Liver (tissue), 9 donors: Measurements from ENCODE around the gene KIAA0586. TPM values are rescaled to one million over a fixed set of nuclear protein-coding genes. Genes with fewer than 3 reads are reported as not detected.

Experiments
- DNase-seq: peaks from one replicate; pipeline ENCODE4 v3.0.0-alpha.2; 2017; ENCODE audit warnings: low spot score
- H3K27ac ChIP-seq, 2 donors: one replicate each; pipeline ENCODE4 v1.7.0; 2013; ENCODE audit warnings: inconsistent platforms in 2 of 2, low read length in 2 of 2, control low read depth in 1 of 2, low read depth in 1 of 2, mild to moderate bottlenecking in 1 of 2
- H3K27me3 ChIP-seq, 4 donors: one replicate each; pipeline versions ENCODE4 v1.6.1 to v1.7.0; 2013; ENCODE audit warnings: low read length in 3 of 4, inconsistent platforms in 1 of 4, mild to moderate bottlenecking in 1 of 4, moderate library complexity in 1 of 4; ENCODE audit not compliant: control insufficient read depth in 4 of 4, insufficient read depth in 4 of 4
- H3K36me3 ChIP-seq, 4 donors: one replicate each; pipeline versions ENCODE4 v1.6.1 to v1.7.0; 2013; ENCODE audit warnings: low read length in 3 of 4, mild to moderate bottlenecking in 3 of 4, low read depth in 1 of 4, moderate library complexity in 1 of 4; ENCODE audit not compliant: control insufficient read depth in 4 of 4, insufficient read depth in 3 of 4
- H3K4me1 ChIP-seq, 4 donors: one replicate each; pipeline versions ENCODE4 v1.6.1 to v1.7.0; 2013; ENCODE audit warnings: low read length in 3 of 4, mild to moderate bottlenecking in 3 of 4, moderate library complexity in 1 of 4; ENCODE audit not compliant: control insufficient read depth in 4 of 4, insufficient read depth in 4 of 4
- H3K4me3 ChIP-seq, 3 donors: one replicate each; pipeline versions ENCODE4 v1.6.1 to v1.7.0; 2013; ENCODE audit warnings: low read length in 3 of 3, control low read depth in 1 of 3, low read depth in 1 of 3, mild to moderate bottlenecking in 1 of 3
- H3K9ac ChIP-seq, 2 donors: one replicate each; pipeline ENCODE4 v1.7.0; 2013; ENCODE audit warnings: low read length in 2 of 2, mild to moderate bottlenecking in 2 of 2, moderate library complexity in 2 of 2, control low read depth in 1 of 2, low read depth in 1 of 2
- H3K9me3 ChIP-seq, 4 donors: one replicate each; pipeline versions ENCODE4 v1.6.1 to v1.7.0; 2013; ENCODE audit warnings: low read length in 3 of 4; ENCODE audit not compliant: control insufficient read depth in 4 of 4
- ATF3 ChIP-seq: IDR thresholded peaks from 2 replicates; pipeline ENCODE4 v1.6.1; 2016; ENCODE audit warnings: antibody characterized with exemption
- CTCF ChIP-seq: fragments of 150-350 bp; IDR thresholded peaks from 2 replicates; pipeline ENCODE4 v1.5.1; 2017; ENCODE audit warnings: improper control_type of control experiment, low read depth, low read length; ENCODE audit not compliant: missing input control
- EGR1 ChIP-seq, 2 donors: IDR thresholded peaks; 2 replicates each; pipeline ENCODE4 v1.6.1; 2016 to 2018; ENCODE audit warnings: antibody characterized with exemption in 2 of 2, low read depth in 2 of 2
- FOXA1 ChIP-seq: IDR thresholded peaks from 2 replicates; pipeline ENCODE4 v1.6.1; 2016; ENCODE audit warnings: antibody characterized with exemption
- FOXA2 ChIP-seq: IDR thresholded peaks from 2 replicates; pipeline ENCODE4 v1.6.1; 2016; ENCODE audit warnings: antibody characterized with exemption
- GABPA ChIP-seq, 2 donors: IDR thresholded peaks in 1 of 2; conservative IDR thresholded peaks in 1 of 2; 2 replicates each; pipeline ENCODE4 v1.6.1; 2016; ENCODE audit warnings: antibody characterized with exemption in 2 of 2, mild to moderate bottlenecking in 1 of 2, moderate library complexity in 1 of 2
- HNF4A ChIP-seq, 2 donors: conservative IDR thresholded peaks; 2 replicates each; pipeline ENCODE4 v1.6.1; 2016; ENCODE audit warnings: antibody characterized with exemption in 2 of 2, mild to moderate bottlenecking in 2 of 2
- HNF4G ChIP-seq: IDR thresholded peaks from 2 replicates; pipeline ENCODE4 v1.6.1; 2016; ENCODE audit warnings: antibody characterized with exemption
- JUND ChIP-seq, 2 donors: IDR thresholded peaks; 2 replicates each; pipeline ENCODE4 v1.6.1; 2016; ENCODE audit warnings: antibody characterized with exemption in 2 of 2
- MAX ChIP-seq: IDR thresholded peaks from 2 replicates; pipeline ENCODE4 v1.6.1; 2016; ENCODE audit warnings: antibody characterized with exemption
- NR2F2 ChIP-seq: IDR thresholded peaks from 2 replicates; pipeline ENCODE4 v1.6.1; 2016; ENCODE audit warnings: antibody characterized with exemption
- RAD21 ChIP-seq, 2 donors: IDR thresholded peaks; 2 replicates each; pipeline ENCODE4 v1.6.1; 2016; ENCODE audit warnings: antibody characterized with exemption in 2 of 2, mild to moderate bottlenecking in 2 of 2
- REST ChIP-seq: IDR thresholded peaks from 2 replicates; pipeline ENCODE4 v1.6.1; 2016; ENCODE audit warnings: antibody characterized with exemption, mild to moderate bottlenecking
- RXRA ChIP-seq, 2 donors: IDR thresholded peaks; 2 replicates each; pipeline ENCODE4 v1.6.1; 2017 to 2018; ENCODE audit warnings: antibody characterized with exemption in 2 of 2, mild to moderate bottlenecking in 1 of 2
- SP1 ChIP-seq: IDR thresholded peaks from 2 replicates; pipeline ENCODE4 v1.6.1; 2018; ENCODE audit warnings: antibody characterized with exemption, mild to moderate bottlenecking
- TAF1 ChIP-seq: conservative IDR thresholded peaks from 2 replicates; pipeline ENCODE4 v1.6.1; 2016; ENCODE audit warnings: antibody characterized with exemption, mild to moderate bottlenecking
- YY1 ChIP-seq: IDR thresholded peaks from 2 replicates; pipeline ENCODE4 v1.6.1; 2016; ENCODE audit warnings: antibody characterized with exemption, mild to moderate bottlenecking
- ZBTB33 ChIP-seq: IDR thresholded peaks from 2 replicates; pipeline ENCODE4 v1.6.1; 2016; ENCODE audit warnings: antibody characterized with exemption
- WGBS: extraction: QIAGEN DNeasy Blood & Tissue Kit; methylation state at CpG from one replicate; pipeline ENCODE4 v1.1.7; 2013; 5-methylcytosine and 5-hydroxymethylcytosine counted together
- polyA plus RNA-seq, 2 donors: library from polyadenylated mRNA; stranded (reverse) in 1 of 2; unstranded in 1 of 2; fragments of 200-250 nt in 1 of 2; fragments of >200 nt in 1 of 2; fragmentation: Nextera tagmentation in 1 of 2; extraction: Ambion mirVana in 1 of 2; gene quantifications; one replicate each; pipeline versions ENCODE4 v1.2.1 to v1.2.3, GENCODE V29; 2013 to 2015
- total RNA-seq, 2 donors: library from RNA; depleted of rRNA; stranded (reverse); fragments of >200 nt; gene quantifications; one replicate each; pipeline ENCODE4 v1.2.3, GENCODE V29; 2014
- donor health status: healthy.
- donor health status: healthy.
- donor health status: healthy.
- donor health status: healthy.
- donor health status: healthy.

Gene KIAA0586
- total and polyA plus RNA-seq, 4 donors: 3.6 to 18.2 (median 7.8) TPM

GRCh38 chr14:58549105-58549757 lies 121.7 kb downstream of the KIAA0586 start:
- Histone ChIP-seq H3K36me3 (no peaks in the 10 kb centered on the region), H3K4me1 (no peaks in the 10 kb centered on the region), H3K4me3 (no peak overlapping the region), H3K9ac (no peak overlapping the region), H3K27ac (no peak overlapping the region), H3K9me3 (no peaks in the 10 kb centered on the region), H3K27me3 (no peaks in the 10 kb centered on the region)
- 44% methylated on average over 1 of the region's 1 CpG for WGBS
- no peak for TF ChIP-seq HNF4A (conservative IDR thresholded peaks at IDR 0.05)
- TF ChIP-seq RXRA (IDR thresholded peaks at IDR 0.05): no peak
- TF ChIP-seq YY1: no peak
- TF ChIP-seq FOXA1: no peak
- no peak for TF ChIP-seq JUND (IDR thresholded peaks at IDR 0.05)
- TF ChIP-seq HNF4G: no peak
- TF ChIP-seq ATF3: no peak
- no peak for TF ChIP-seq REST
- no peak for TF ChIP-seq FOXA2
- TF ChIP-seq CTCF: no peak
- no peak for TF ChIP-seq RAD21 (IDR thresholded peaks at IDR 0.05)
- no peak for TF ChIP-seq ZBTB33
- TF ChIP-seq EGR1 (IDR thresholded peaks at IDR 0.05; ENCODE audit: low read depth in 2 of 2): no peak
- no peak for TF ChIP-seq SP1
- TF ChIP-seq TAF1: no peak
- TF ChIP-seq MAX: no peak
- no peak for TF ChIP-seq GABPA (IDR thresholded peaks at IDR 0.05 in 1 of 2, conservative IDR thresholded peaks at IDR 0.05 in 1 of 2)
- TF ChIP-seq NR2F2: no peak
- DNase-seq: no peak
